HG03025 (cell line): ENCODE results near the gene CACNA1C.

Experiments
- ATAC-seq: cut with Tn5 transposase; IDR thresholded peaks from one replicate; pipeline ENCODE4 v1.9.1; 2021; ENCODE audit warnings: mild to moderate bottlenecking, moderate library complexity; ENCODE audit not compliant: unreplicated experiment, low FRiP score

CACNA1C gene

GRCh38 chr12:2422591-2422990 is 369.8 kb downstream of the CACNA1C start:
- ATAC-seq: no peak

- ATAC-seq: no peak
Observed at GRCh38 chr12:2429032-2429431, 376.2 kb downstream of the CACNA1C start.

GRCh38 chr12:2431810-2432209 is 379.0 kb downstream of the CACNA1C start:
- no peak for ATAC-seq

GRCh38 chr12:2432856-2433255 is 380.1 kb downstream of the CACNA1C start:
- no peak for ATAC-seq

- no peak for ATAC-seq
Observed at GRCh38 chr12:2435511-2435910, 382.7 kb downstream of the CACNA1C start.

- ATAC-seq: no peak
Observed at GRCh38 chr12:2439332-2440100, 386.7 kb downstream of the CACNA1C start.

GRCh38 chr12:2443776-2444175 is 391.0 kb downstream of the CACNA1C start:
- ATAC-seq: no peak

GRCh38 chr12:2445968-2446367 is 393.2 kb downstream of the CACNA1C start:
- ATAC-seq: no peak

- no peak for ATAC-seq
Observed at GRCh38 chr12:2447861-2448260, 395.1 kb downstream of the CACNA1C start.

GRCh38 chr12:2449586-2449985 is 396.8 kb downstream of the CACNA1C start:
- no peak for ATAC-seq

GRCh38 chr12:2450553-2450952 is 397.8 kb downstream of the CACNA1C start:
- no peak for ATAC-seq

- no peak for ATAC-seq
Observed at GRCh38 chr12:2451025-2451424, 398.2 kb downstream of the CACNA1C start.

- ATAC-seq: no peak
Observed at GRCh38 chr12:2451497-2451896, 398.7 kb downstream of the CACNA1C start.

GRCh38 chr12:2453076-2453760 is 400.4 kb downstream of the CACNA1C start:
- no peak for ATAC-seq

GRCh38 chr12:2453761-2454090 is 400.9 kb downstream of the CACNA1C start:
- ATAC-seq: no peak

- ATAC-seq: no peak
Observed at GRCh38 chr12:2454601-2455177, 401.9 kb downstream of the CACNA1C start.

- no peak for ATAC-seq
Observed at GRCh38 chr12:2455410-2455809, 402.6 kb downstream of the CACNA1C start.

GRCh38 chr12:2456122-2456812 is 403.5 kb downstream of the CACNA1C start:
- ATAC-seq: no peak

- no peak for ATAC-seq
Observed at GRCh38 chr12:2456813-2457186, 404.0 kb downstream of the CACNA1C start.

GRCh38 chr12:2457215-2457932 is 404.6 kb downstream of the CACNA1C start:
- ATAC-seq: no peak
